Activated T-helper 1 cell treated with anti-CD3 and anti-CD28 coated beads, Interleukin-12 subunit alpha, Interleukin-12 subunit beta, Interleukin-2, Interleukin-4 antibody, amounts not matched to agents 30 ng/mL and 10 ng/mL and 1 ng/mL, durations not matched to agents 14 hours and 24 hours and 36 hours (primary cell): ENCODE data around the gene ATP6V1G1. TPM values are rescaled to one million over a fixed set of nuclear protein-coding genes. Genes with fewer than 3 reads are reported as not detected.

Experiments used
- total RNA-seq: library from RNA; stranded (reverse); gene quantifications from 2 replicates; pipeline ENCODE4 v1.2.3, GENCODE V29; 2022

Gene ATP6V1G1
- total RNA-seq, 1 donor from 2014 or later: 57.2 TPM

Other genes with a start within 250 kb of the ATP6V1G1 start
- gene AKNA, start 199.8 kb upstream of the ATP6V1G1 start, total RNA-seq: 178 and 182 TPM in 2 replicates
- 2.2 and 2.4 TPM in 2 replicates for gene WHRN, start 82.3 kb upstream of the ATP6V1G1 start, total RNA-seq
- gene TMEM268, start 23.5 kb downstream of the ATP6V1G1 start, total RNA-seq: 23.5 and 26.4 TPM in 2 replicates
- gene TEX53, start 70.0 kb downstream of the ATP6V1G1 start, total RNA-seq: not detected in 2 replicates
- 1.0 and 1.2 TPM in 2 replicates for gene TEX48, start 94.4 kb downstream of the ATP6V1G1 start, total RNA-seq
- 1.4 and 1.5 TPM in 2 replicates for gene TNFSF15, start 218.3 kb downstream of the ATP6V1G1 start, total RNA-seq